ENCODE measurements around the gene TATDN3. TPM values are rescaled to one million over a fixed set of nuclear protein-coding genes. Genes with fewer than 3 reads are reported as not detected.

Gene TATDN3
- total and polyA plus RNA-seq, 9 of the 15 experiments (the other 6 are each of a cell fraction or from before 2014, with no cell fraction given) = 18.3 to 79.9 (median 28.2) TPM

DNA sequence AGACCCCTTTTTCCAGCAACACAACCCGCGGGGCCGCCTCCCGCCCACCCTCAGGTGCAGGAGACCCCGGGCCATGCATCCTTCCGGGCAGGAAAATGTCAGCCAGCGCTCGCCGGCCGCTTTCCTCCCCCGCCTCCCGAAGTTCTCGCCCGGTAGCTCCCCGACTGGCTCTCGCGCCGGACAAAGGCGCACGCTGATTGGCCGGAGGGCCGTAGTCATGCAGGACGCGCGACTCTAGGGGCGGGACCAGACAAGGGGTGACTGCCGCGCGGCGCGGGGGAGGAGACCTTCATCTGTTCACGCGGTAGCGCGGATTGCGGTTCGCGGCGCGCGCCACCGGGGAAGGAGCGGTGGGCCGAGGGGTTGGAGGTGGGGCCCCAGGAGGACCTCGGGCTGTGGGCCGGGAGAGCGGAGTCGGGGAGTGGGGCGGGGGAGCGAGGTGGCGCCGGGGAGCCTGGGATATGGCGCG, 66.3 kb downstream of the TATDN3 start, which contains the start of gene FLVCR1 (continued):
- TF ChIP-seq NONO (IDR thresholded peaks at IDR 0.05; ENCODE audit: low read depth in 2 of 2, low read length in 1 of 2) = 0 out of 4 replicates have a peak, but pooled peaks of 1 of the 2 experiments have one; percentile 76
- TF ChIP-seq KAT2B (IDR thresholded peaks at IDR 0.05; ENCODE audit: low read depth, low read length) = no peak
- TF ChIP-seq, protein P1, sequence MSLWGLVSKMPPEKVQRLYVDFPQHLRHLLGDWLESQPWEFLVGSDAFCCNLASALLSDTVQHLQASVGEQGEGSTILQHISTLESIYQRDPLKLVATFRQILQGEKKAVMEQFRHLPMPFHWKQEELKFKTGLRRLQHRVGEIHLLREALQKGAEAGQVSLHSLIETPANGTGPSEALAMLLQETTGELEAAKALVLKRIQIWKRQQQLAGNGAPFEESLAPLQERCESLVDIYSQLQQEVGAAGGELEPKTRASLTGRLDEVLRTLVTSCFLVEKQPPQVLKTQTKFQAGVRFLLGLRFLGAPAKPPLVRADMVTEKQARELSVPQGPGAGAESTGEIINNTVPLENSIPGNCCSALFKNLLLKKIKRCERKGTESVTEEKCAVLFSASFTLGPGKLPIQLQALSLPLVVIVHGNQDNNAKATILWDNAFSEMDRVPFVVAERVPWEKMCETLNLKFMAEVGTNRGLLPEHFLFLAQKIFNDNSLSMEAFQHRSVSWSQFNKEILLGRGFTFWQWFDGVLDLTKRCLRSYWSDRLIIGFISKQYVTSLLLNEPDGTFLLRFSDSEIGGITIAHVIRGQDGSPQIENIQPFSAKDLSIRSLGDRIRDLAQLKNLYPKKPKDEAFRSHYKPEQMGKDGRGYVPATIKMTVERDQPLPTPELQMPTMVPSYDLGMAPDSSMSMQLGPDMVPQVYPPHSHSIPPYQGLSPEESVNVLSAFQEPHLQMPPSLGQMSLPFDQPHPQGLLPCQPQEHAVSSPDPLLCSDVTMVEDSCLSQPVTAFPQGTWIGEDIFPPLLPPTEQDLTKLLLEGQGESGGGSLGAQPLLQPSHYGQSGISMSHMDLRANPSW (CRISPR knock-in tag; IDR thresholded peaks at IDR 0.05) = peak; percentile 97; the same call in 1 of the 2 replicates
- TF ChIP-seq, protein P2, sequence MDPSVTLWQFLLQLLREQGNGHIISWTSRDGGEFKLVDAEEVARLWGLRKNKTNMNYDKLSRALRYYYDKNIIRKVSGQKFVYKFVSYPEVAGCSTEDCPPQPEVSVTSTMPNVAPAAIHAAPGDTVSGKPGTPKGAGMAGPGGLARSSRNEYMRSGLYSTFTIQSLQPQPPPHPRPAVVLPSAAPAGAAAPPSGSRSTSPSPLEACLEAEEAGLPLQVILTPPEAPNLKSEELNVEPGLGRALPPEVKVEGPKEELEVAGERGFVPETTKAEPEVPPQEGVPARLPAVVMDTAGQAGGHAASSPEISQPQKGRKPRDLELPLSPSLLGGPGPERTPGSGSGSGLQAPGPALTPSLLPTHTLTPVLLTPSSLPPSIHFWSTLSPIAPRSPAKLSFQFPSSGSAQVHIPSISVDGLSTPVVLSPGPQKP (CRISPR knock-in tag; IDR thresholded peaks at IDR 0.05) = no peak
- TF ChIP-seq ESRRB (CRISPR knock-in tag; IDR thresholded peaks at IDR 0.05; ENCODE audit: borderline replicate concordance) = no peak
- TF ChIP-seq MAFK (IDR thresholded peaks at IDR 0.05; ENCODE audit: low read length) = no peak
- TF ChIP-seq RFX7 (CRISPR knock-in tag; IDR thresholded peaks at IDR 0.05) = no peak
- TF ChIP-seq SP1 (CRISPR knock-in tag; IDR thresholded peaks at IDR 0.05) = peak; percentile 76; the same call in 1 of the 2 replicates
- no peak for TF ChIP-seq SMARCA5 (IDR thresholded peaks at IDR 0.05)
- TF ChIP-seq ATF7 (IDR thresholded peaks at IDR 0.05) = peak; percentile 65; the same call in 1 of the 2 replicates
- no peak for TF ChIP-seq NR2F6 (CRISPR knock-in tag; IDR thresholded peaks at IDR 0.05)
- TF ChIP-seq, protein P3, sequence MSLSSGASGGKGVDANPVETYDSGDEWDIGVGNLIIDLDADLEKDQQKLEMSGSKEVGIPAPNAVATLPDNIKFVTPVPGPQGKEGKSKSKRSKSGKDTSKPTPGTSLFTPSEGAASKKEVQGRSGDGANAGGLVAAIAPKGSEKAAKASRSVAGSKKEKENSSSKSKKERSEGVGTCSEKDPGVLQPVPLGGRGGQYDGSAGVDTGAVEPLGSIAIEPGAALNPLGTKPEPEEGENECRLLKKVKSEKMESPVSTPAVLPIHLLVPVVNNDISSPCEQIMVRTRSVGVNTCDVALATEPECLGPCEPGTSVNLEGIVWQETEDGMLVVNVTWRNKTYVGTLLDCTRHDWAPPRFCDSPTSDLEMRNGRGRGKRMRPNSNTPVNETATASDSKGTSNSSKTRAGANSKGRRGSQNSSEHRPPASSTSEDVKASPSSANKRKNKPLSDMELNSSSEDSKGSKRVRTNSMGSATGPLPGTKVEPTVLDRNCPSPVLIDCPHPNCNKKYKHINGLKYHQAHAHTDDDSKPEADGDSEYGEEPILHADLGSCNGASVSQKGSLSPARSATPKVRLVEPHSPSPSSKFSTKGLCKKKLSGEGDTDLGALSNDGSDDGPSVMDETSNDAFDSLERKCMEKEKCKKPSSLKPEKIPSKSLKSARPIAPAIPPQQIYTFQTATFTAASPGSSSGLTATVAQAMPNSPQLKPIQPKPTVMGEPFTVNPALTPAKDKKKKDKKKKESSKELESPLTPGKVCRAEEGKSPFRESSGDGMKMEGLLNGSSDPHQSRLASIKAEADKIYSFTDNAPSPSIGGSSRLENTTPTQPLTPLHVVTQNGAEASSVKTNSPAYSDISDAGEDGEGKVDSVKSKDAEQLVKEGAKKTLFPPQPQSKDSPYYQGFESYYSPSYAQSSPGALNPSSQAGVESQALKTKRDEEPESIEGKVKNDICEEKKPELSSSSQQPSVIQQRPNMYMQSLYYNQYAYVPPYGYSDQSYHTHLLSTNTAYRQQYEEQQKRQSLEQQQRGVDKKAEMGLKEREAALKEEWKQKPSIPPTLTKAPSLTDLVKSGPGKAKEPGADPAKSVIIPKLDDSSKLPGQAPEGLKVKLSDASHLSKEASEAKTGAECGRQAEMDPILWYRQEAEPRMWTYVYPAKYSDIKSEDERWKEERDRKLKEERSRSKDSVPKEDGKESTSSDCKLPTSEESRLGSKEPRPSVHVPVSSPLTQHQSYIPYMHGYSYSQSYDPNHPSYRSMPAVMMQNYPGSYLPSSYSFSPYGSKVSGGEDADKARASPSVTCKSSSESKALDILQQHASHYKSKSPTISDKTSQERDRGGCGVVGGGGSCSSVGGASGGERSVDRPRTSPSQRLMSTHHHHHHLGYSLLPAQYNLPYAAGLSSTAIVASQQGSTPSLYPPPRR (CRISPR knock-in tag; IDR thresholded peaks at IDR 0.05; ENCODE audit: borderline replicate concordance) = no peak
- peak; percentile 82; the same call in 1 of the 2 replicates for TF ChIP-seq RB1 (IDR thresholded peaks at IDR 0.05; ENCODE audit: low read depth)
- peak; percentile 63; the same call in 1 of the 2 replicates for TF ChIP-seq RNF2 (IDR thresholded peaks at IDR 0.05)
- TF ChIP-seq CEBPG (CRISPR knock-in tag; IDR thresholded peaks at IDR 0.05) = no peak
- no peak for TF ChIP-seq CEBPG (tag; conservative IDR thresholded peaks at IDR 0.05 in 1 of 2, IDR thresholded peaks at IDR 0.05 in 1 of 2)
